PC-9 (cell line): ENCODE measurements around the gene ZXDB. TPM values are rescaled to one million over a fixed set of nuclear protein-coding genes. Genes with fewer than 3 reads are reported as not detected.
A peak's percentile ranks its signal among the peaks of the same experiment; 100 is the strongest.
"Not testable (repeated sequence)": the region's sequence is repeated elsewhere in the genome, so short reads cannot be mapped to it uniquely, and the experiment has no call there.

Experiments used
- BruUV-seq: library from RNA; stranded (reverse); fragments of 400-500 nt; replicated peaks from 2 replicates; lab custom pipeline; 2021; lab: Mats Ljungman, UMichigan
- CTCF ChIA-PET: fragments of 300-600 bp; sonication (Branson Sonifier 250); formaldehyde crosslinking; loops from one replicate; lab custom pipeline; 2022; ENCODE audit warnings: antibody characterized with exemption; lab: Charles Lee
- POLR2A ChIA-PET: fragments of 300-600 bp; sonication (Branson Sonifier 250); formaldehyde crosslinking; loops from one replicate; lab custom pipeline; 2022; ENCODE audit warnings: antibody characterized with exemption; ENCODE audit not compliant: unreplicated experiment; lab: Charles Lee
- DNase-seq, 2 experiments: peaks; one replicate each; pipeline versions ENCODE4 v3.0.0 to v3.0.0-alpha.2; 2015 to 2022; ENCODE audit warnings: mixed read lengths in 1 of 2
- H2AFZ ChIP-seq: fragments of 200-600 bp; sonication (generic); 2 replicates; pipeline ENCODE4 v1.8.1; 2017; ENCODE audit warnings: antibody characterized with exemption
- H3F3A ChIP-seq: fragments of 200-600 bp; sonication (generic); 2 replicates; pipeline ENCODE4 v1.8.1; 2017; ENCODE audit warnings: antibody characterized with exemption, mild to moderate bottlenecking, low read depth; ENCODE audit not compliant: insufficient read depth
- H3K27ac ChIP-seq: fragments of 200-600 bp; sonication (generic); 2 replicates; pipeline ENCODE4 v1.6.1; 2016; ENCODE audit warnings: mixed run types
- H3K27me3 ChIP-seq: fragments of 200-600 bp; sonication (generic); 2 replicates; pipeline ENCODE4 v1.6.1; 2016; ENCODE audit warnings: low read depth, mixed run types; ENCODE audit not compliant: insufficient read depth
- H3K36me3 ChIP-seq: fragments of 200-600 bp; sonication (generic); 2 replicates; pipeline ENCODE4 v1.6.1; 2016; ENCODE audit warnings: low read depth, mixed run types
- H3K4me1 ChIP-seq: fragments of 200-600 bp; sonication (generic); replicated peaks from 2 replicates; pipeline ENCODE4 v1.6.1; 2016; ENCODE audit warnings: mixed run types; ENCODE audit not compliant: insufficient read depth
- H3K4me2 ChIP-seq: fragments of 200-600 bp; sonication (generic); 2 replicates; pipeline ENCODE4 v1.6.1; 2017; ENCODE audit warnings: mixed run types
- H3K4me3 ChIP-seq: fragments of 200-600 bp; sonication (generic); 2 replicates; pipeline ENCODE4 v1.6.1; 2016; ENCODE audit warnings: mixed run types
- H3K79me2 ChIP-seq: fragments of 200-600 bp; sonication (generic); 2 replicates; pipeline ENCODE4 v1.6.1; 2017; ENCODE audit warnings: low read depth, mixed run types
- H3K9me2 ChIP-seq: fragments of 200-600 bp; sonication (generic); 2 replicates; pipeline ENCODE4 v1.8.1; 2017; ENCODE audit warnings: mild to moderate bottlenecking; ENCODE audit not compliant: insufficient read depth
- H3K9me3 ChIP-seq: fragments of 200-600 bp; sonication (generic); 2 replicates; pipeline ENCODE4 v1.8.1; 2016; ENCODE audit warnings: low read depth; ENCODE audit not compliant: insufficient read depth
- H4K20me1 ChIP-seq: fragments of 200-600 bp; sonication (generic); 2 replicates; pipeline ENCODE4 v1.8.1; 2017; ENCODE audit not compliant: insufficient read depth
- EZH2 ChIP-seq: fragments of 200-600 bp; sonication (generic); IDR thresholded peaks from 2 replicates; pipeline ENCODE4 v1.8.0; 2017; ENCODE audit warnings: antibody characterized with exemption, low read depth
- intact Hi-C: fragments of 100-400 bp; cut with micrococcal nuclease; formaldehyde crosslinking; loops from one replicate; pipeline ENCODE4 v1.10.0; 2022; ENCODE audit not compliant: unreplicated experiment
- total RNA-seq: library from RNA; stranded (reverse); gene quantifications from 2 replicates; pipeline ENCODE4 v1.2.3, GENCODE V29; 2021
- TF ChIP-seq, protein P1 (sequence below): fragments of 200-600 bp; sonication (generic); conservative IDR thresholded peaks from 2 replicates; pipeline ENCODE4 v1.6.1; 2017; ENCODE audit warnings: mixed run types, antibody characterized with exemption, mild to moderate bottlenecking, moderate library complexity

The ZXDB gene
- total RNA-seq, 1 experiment from 2014 or later = 9.1 TPM

DNA sequence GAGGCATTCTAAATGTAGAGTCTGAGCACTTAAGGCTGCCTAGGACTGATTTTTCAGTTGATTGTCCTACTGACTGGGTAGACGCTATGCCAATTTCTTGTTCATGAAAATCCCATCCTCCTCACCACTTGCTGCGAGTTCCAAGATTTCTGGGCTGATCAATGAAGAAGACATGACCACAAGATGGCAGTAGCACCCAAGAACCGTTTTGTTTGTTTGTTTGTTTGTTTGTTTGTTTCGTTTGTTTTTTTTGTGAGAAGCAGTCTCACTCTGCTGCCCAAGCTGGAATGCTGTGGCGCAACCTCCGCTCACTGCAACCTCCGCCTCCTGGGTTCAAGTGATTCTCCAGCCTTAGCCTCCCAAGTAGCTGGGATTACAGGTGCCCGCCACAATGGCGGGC, 8.9 kb upstream of the ZXDB start:
- intact Hi-C loops, H4K20me1 ChIP-seq, H2AFZ ChIP-seq, H3K27me3 ChIP-seq, H3K36me3 ChIP-seq, DNase-seq, H3K4me2 ChIP-seq, BruUV-seq, H3K9me3 ChIP-seq, H3K79me2 ChIP-seq, H3K4me3 ChIP-seq, POLR2A ChIA-PET, H3F3A ChIP-seq, H3K9me2 ChIP-seq, H3K4me1 ChIP-seq, H3K27ac ChIP-seq: not testable (repeated sequence)
- TF ChIP-seq, protein P1, sequence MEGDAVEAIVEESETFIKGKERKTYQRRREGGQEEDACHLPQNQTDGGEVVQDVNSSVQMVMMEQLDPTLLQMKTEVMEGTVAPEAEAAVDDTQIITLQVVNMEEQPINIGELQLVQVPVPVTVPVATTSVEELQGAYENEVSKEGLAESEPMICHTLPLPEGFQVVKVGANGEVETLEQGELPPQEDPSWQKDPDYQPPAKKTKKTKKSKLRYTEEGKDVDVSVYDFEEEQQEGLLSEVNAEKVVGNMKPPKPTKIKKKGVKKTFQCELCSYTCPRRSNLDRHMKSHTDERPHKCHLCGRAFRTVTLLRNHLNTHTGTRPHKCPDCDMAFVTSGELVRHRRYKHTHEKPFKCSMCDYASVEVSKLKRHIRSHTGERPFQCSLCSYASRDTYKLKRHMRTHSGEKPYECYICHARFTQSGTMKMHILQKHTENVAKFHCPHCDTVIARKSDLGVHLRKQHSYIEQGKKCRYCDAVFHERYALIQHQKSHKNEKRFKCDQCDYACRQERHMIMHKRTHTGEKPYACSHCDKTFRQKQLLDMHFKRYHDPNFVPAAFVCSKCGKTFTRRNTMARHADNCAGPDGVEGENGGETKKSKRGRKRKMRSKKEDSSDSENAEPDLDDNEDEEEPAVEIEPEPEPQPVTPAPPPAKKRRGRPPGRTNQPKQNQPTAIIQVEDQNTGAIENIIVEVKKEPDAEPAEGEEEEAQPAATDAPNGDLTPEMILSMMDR = peak; percentile 67
- CTCF ChIA-PET = interaction anchor here (0.6 kb wide), 1 partner anchor 161 kb away, joined by 3 read pairs; no protein-coding TSS in a partner anchor

DNA sequence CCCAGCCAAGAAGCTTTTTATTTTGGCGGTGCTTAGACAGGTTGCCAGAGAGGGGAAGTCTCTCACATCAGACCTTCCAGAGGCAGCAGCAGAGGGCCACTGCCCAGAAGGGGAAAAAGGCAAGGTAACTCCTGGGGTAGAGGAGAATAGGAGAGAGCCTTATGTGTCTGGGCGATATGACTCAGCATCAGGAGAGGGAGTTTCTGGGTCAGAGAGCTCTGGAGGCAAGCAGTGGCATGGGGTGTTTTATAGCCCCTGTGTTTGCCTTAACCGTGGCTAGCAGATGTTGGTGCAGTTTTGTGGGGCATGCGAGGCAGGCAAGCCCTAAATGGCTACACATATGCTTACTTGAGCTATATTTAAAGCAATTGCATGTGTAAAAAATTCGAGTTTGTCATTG, 8.3 kb upstream of the ZXDB start:
- Histone ChIP-seq H3K9me2 (no peaks in the 10 kb centered on the region), H3K4me1 (no peaks in the 10 kb centered on the region), H3F3A (no peaks in the 10 kb centered on the region), H4K20me1 (no peaks in the 10 kb centered on the region), H2AFZ (no peak overlapping the region), H3K27me3 (no peaks in the 10 kb centered on the region), H3K79me2 (no peaks in the 10 kb centered on the region), H3K4me2 (no peak overlapping the region), H3K9me3 (no peaks in the 10 kb centered on the region), H3K27ac (no peak overlapping the region), H3K36me3 (no peaks in the 10 kb centered on the region), H3K4me3 (no peak overlapping the region)
- no peak for DNase-seq
- no TSS peak for BruUV-seq
- ChIA-PET POLR2A (no interaction called here), CTCF (interaction anchor here (0.6 kb wide), 1 partner anchor 50 kb away, joined by 3 read pairs; no protein-coding TSS in a partner anchor)
- no peak for TF ChIP-seq EZH2
- TF ChIP-seq, protein P1 = no peak
- intact Hi-C loops = no loop called here

DNA sequence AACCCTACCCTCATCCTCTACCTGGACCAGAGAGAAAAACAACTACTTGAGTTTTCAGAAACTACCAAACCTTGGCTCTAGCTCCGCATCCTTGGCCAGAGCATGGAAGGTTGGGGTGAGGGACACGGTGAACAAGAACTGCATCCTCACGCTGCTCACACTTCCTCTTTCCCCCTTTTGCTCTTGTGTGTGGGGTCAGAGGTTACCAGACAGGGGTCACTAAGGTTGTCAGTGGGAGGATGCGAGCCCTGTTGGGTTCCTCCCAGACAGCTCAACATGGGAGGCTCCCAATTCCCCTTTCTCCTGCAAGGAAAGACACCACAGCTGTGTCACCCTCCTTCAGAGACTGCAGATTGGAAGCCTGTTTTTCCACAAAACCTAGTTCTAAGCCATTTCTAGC, 5.5 kb upstream of the ZXDB start:
- H3K9me2 ChIP-seq = no peaks in the 10 kb centered on the region
- no peaks in the 10 kb centered on the region for H3K9me3 ChIP-seq
- H3K27me3 ChIP-seq = no peaks in the 10 kb centered on the region
- H3K4me1 ChIP-seq = peaks cover 10% of the 10 kb centered on the region
- H3K36me3 ChIP-seq = no peaks in the 10 kb centered on the region
- DNase-seq = no peak
- no peaks in the 10 kb centered on the region for H3K79me2 ChIP-seq
- no peak overlapping the region for H3K4me3 ChIP-seq
- H3F3A ChIP-seq = peaks cover 5% of the 10 kb centered on the region; the same call in 1 of the 2 replicates
- H2AFZ ChIP-seq = no peak overlapping the region
- POLR2A ChIA-PET = no interaction called here
- CTCF ChIA-PET = no interaction called here
- no peaks in the 10 kb centered on the region for H4K20me1 ChIP-seq
- no TSS peak for BruUV-seq
- TF ChIP-seq EZH2 = no peak
- no peak overlapping the region for H3K27ac ChIP-seq
- intact Hi-C loops = no loop called here
- H3K4me2 ChIP-seq = no peak overlapping the region

DNA sequence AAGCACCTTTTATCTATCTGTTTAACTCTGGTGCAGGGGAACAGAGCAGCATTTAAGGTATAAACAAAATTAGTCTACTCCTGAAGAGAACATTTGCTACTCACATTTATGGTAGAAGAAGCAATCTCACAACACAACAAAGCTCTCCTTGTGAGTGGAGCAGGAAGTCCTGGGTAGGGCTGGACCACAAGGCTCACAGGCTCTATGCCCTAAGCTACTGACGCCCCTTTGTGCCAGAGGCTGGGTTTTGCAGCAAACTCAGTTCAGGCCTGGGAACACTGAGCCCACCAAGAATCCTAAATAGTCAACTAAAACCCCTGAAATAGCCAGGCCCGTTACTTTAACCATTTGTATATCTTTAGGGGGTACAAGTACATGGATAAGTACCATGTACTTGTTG, 4.7 kb upstream of the ZXDB start:
- H3K27me3 ChIP-seq = no peaks in the 10 kb centered on the region
- DNase-seq = no peak

More for the DNA sequence above, 4.7 kb upstream of the ZXDB start:
- TF ChIP-seq, protein P1 = no peak
- no peak for TF ChIP-seq EZH2
- Histone ChIP-seq H3K79me2 (no peaks in the 10 kb centered on the region), H3K9me2 (no peaks in the 10 kb centered on the region), H2AFZ (no peak overlapping the region), H4K20me1 (no peaks in the 10 kb centered on the region), H3K27ac (no peak overlapping the region), H3K4me1 (peaks cover 10% of the 10 kb centered on the region), H3K9me3 (no peaks in the 10 kb centered on the region), H3F3A (peaks cover 5% of the 10 kb centered on the region; the same call in 1 of the 2 replicates), H3K4me2 (no peak overlapping the region), H3K4me3 (no peak overlapping the region), H3K36me3 (no peaks in the 10 kb centered on the region)
- CTCF ChIA-PET = no interaction called here
- intact Hi-C loops = no loop called here
- no TSS peak for BruUV-seq
- POLR2A ChIA-PET = no interaction called here
